Erythroblast (primary cell): ENCODE measurements around the gene GEMIN8.

Source experiments
- GATA1 ChIP-seq: IDR thresholded peaks from 2 replicates; pipeline ENCODE4 v1.6.1; 2011; ENCODE audit warnings: low read depth, mild to moderate bottlenecking, control low read depth, low read length, moderate library complexity
- POLR2A ChIP-seq: IDR thresholded peaks from 2 replicates; pipeline ENCODE4 v1.6.1; 2011; ENCODE audit warnings: mild to moderate bottlenecking, low read length

- no peak for TF ChIP-seq POLR2A
- TF ChIP-seq GATA1: no peak
These were observed 61.5 kb downstream of the GEMIN8 start for GRCh38 chrX:13968198-13968597.
